GM12865 (cell line): Measurements from ENCODE around the gene APOB.

Source experiments
- DNase-seq: peaks from one replicate; pipeline ENCODE4 v3.0.0; 2010; ENCODE audit warnings: low read depth
- H3K4me3 ChIP-seq: 2 replicates; pipeline ENCODE4 v1.5.1; 2011; ENCODE audit warnings: mild to moderate bottlenecking, low read depth, low read length, control low read depth
- TF ChIP-seq, protein P1 (sequence below): IDR thresholded peaks from 2 replicates; pipeline ENCODE4 v1.5.1; 2011; ENCODE audit warnings: low read length, control low read depth, low read depth, inconsistent platforms; ENCODE audit not compliant: insufficient read depth; ENCODE audit errors: missing control alignments

Gene APOB

DNA sequence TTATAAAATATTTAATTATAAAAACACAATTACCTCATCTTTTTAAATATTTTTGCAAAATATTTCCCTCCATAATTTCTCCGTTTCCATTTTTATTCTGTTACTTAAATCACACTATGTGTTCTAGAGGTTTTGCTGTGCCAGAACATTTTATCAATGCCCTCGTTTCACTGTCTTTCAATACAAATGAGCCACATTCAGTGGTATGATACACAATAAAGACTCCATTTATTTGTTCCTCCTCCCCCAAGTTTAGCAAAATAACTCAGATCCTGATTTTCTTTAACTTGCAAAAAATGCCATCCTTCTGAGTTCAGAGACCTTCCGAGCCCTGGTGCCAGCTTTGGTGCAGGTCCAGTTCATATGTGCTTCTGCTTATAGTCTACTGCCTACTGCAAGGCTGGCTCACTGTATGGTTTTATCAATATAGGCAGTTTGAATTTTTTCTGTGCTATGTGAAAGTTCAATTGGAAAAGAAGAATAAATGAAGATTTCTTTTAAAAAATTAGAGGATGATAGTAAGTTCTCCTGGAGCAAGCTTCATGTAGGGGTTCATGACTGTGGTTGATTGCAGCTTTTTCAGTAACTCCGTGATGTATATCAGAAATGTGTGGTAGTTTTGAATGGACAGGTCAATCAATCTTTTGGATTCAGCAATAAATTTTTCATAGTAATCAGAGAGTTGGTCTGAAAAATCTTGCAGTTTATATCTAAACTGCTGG lies 42.5 kb downstream of the APOB start:
- no peak for DNase-seq
- no peak overlapping the region for H3K4me3 ChIP-seq
- TF ChIP-seq, protein P1, sequence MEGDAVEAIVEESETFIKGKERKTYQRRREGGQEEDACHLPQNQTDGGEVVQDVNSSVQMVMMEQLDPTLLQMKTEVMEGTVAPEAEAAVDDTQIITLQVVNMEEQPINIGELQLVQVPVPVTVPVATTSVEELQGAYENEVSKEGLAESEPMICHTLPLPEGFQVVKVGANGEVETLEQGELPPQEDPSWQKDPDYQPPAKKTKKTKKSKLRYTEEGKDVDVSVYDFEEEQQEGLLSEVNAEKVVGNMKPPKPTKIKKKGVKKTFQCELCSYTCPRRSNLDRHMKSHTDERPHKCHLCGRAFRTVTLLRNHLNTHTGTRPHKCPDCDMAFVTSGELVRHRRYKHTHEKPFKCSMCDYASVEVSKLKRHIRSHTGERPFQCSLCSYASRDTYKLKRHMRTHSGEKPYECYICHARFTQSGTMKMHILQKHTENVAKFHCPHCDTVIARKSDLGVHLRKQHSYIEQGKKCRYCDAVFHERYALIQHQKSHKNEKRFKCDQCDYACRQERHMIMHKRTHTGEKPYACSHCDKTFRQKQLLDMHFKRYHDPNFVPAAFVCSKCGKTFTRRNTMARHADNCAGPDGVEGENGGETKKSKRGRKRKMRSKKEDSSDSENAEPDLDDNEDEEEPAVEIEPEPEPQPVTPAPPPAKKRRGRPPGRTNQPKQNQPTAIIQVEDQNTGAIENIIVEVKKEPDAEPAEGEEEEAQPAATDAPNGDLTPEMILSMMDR = no peak

DNA sequence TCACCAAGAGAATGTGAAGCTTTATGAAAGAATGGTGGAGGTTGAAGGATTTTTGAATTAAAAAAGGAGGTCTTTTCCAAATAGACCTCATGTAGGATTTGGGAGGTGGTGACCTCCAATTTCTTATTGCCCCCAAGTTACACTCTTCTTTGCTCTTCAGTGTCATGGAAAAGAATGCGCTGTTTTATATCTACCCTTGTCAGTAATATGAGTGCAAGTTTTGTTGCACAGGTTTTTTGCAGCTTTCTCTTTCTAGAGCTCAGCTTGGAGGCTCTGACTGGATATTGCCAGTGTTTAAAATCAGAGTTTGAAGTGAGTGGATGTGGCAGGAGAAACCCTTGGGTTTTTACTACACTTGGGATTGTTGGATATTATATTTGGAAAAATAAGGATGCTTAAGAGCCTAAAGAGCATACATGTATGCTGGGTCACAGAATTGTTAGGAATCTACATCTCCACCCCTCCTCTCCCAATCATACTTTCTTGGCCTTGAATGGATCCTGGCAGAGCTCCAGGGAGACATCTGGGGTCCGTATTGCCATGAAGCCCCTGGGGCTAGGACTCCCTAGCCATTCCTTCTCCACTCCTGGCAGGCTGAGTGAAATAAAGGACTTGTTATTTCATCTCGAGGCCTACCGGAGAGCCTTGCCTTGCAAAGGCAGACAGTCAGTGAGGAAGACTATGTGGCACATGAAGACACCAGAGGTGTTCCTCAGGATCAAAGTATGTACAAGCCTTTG lies 43.8 kb downstream of the APOB start:
- no peak for DNase-seq
- no peak overlapping the region for H3K4me3 ChIP-seq
- TF ChIP-seq, protein P1 = no peak

DNA sequence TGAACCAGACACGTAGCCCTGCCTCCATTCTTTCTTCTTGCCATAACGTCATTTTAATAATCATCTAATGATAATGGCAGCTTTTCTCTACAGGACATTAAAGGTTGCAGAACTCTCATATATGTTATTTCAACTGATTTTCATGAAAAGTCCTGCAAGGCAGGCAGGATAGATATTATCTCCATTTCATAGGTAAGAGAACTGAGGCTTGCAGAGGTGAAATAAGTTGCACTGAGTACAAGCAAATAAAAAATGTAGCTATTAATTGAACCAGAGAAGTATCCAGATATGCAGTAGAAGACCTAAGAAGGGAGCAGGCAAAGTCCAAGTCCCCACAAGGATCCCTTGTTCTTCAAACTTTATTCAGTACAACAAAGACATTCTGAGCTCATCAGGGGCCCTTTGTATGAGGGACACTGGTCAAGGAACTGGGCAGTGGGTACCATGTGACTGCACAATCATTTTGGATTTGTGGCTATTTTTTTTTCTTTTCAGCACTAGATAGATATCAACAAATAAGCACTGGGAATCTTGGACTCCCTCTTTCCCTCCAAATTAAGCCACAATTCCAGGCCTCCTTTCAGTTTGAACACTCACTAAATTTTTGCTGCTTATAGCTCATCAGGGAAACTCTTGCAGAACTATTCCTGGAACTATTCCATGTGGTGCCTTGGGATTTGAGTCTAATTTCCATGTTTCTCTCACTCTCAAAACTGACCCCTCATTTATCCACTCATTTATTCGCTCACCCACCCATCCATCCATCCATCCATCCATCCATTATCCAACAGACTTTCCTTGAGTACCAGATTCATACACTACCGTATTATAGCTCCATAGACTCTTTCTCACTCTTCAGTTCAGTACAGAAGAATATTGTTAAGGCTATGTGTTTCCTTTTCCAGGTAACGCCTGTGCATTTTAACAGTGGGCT lies 44.6 kb downstream of the APOB start:
- H3K4me3 ChIP-seq = no peak overlapping the region
- TF ChIP-seq, protein P1 = no peak
- no peak for DNase-seq

DNA sequence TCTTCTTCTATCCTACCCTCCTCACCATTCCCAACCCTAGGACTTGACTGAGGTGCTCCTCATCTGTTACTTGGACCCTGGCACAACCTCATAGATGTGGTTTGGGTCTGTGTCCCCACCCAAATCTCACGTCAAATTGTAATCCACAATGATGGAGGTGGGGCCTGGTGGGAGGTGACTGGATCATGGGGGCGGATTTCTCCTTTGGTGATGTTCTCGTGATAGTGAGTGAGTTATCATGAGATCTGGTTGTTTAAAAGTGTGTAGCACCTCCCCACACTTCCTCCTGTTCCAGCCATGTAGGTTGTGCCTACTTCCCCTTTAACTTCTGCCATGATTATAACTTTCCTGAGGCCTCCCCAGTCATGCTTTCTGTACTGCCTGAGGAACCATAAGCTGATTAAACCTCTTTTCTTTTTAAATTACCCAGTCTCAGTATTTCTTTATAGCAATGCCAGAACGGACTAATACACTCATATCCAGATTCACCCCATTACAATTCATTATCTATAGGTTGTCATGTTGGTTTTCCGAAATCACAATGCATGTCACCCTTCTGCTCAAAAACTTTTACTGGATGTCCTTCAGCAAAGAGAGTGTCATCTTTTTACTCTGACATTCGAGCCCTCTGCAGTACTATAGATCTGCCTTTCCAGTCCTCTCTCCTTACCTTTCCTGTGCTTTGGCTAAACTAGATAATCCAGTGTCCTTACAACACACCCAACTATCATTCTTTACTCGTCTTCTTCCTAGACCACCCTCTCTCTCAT lies 45.7 kb downstream of the APOB start:
- no peak overlapping the region for H3K4me3 ChIP-seq
- TF ChIP-seq, protein P1 = no peak
- no peak for DNase-seq

DNA sequence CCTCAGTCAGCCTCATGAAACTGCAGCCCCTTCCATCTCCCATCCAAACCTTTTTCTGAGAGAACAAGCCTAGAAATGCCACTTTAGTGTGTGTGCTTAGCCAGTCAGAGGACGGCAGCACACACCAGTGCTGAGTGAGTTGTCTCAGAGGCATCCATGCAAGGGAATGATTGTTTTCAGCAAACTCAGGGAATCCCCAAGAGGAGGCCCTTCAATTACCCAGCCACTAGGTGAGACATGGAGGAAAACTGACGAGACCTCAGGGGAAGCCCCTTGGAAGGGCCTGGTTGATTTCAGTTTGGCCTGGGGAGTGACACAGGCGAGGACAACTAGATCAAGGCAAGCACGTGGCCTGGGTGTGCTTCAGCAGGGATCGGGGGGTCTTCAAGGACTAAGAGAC lies 49.7 kb downstream of the APOB start:
- peak; percentile 23 for DNase-seq
- TF ChIP-seq, protein P1 = no peak
- H3K4me3 ChIP-seq = no peak overlapping the region

DNA sequence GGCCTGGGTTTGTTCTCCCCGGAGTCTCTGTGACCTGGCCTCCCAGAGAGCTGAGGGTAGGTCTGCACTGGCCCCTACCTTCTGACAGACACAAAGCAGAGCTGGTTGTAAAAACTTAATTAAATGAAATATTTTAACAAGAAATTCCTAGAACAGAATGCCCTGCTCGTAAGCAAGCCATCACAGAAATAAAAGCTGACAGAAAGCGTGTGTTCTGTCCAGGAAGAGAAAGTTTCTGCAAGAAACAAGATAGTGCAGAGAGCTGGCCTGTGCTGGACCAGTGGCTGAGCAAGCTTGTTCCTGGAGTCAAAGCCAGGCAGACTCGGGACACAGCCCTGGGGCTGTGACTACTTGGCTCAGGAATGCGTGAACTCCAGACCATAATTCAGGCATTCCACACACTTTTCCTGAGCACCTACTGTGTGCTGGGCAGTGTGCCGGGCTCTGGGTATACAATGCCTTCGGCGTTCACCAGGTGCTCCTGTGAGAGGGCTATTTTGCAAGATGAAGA lies 51.6 kb downstream of the APOB start:
- TF ChIP-seq, protein P1 = no peak
- no peak for DNase-seq
- H3K4me3 ChIP-seq = no peak overlapping the region
